Measurements from ENCODE around the gene OVOL3. TPM values are rescaled to one million over a fixed set of nuclear protein-coding genes. Genes with fewer than 3 reads are reported as not detected.
"Not testable (repeated sequence)": the region's sequence is repeated elsewhere in the genome, so short reads cannot be mapped to it uniquely, and the experiment has no call there.

The OVOL3 gene
- not detected in 2 replicates for total RNA-seq (2014; rRNA removed; shearing (Covaris generic))

- DNase-seq (ENCODE audit: low read depth) = no peak
Observed at GRCh38 chr19:36110487-36111199, at the start of gene OVOL3. TSS of gene OVOL3 (plus strand) at chr19:36111143. CDS start at chr19:36111203, 60 bp downstream.

DNA sequence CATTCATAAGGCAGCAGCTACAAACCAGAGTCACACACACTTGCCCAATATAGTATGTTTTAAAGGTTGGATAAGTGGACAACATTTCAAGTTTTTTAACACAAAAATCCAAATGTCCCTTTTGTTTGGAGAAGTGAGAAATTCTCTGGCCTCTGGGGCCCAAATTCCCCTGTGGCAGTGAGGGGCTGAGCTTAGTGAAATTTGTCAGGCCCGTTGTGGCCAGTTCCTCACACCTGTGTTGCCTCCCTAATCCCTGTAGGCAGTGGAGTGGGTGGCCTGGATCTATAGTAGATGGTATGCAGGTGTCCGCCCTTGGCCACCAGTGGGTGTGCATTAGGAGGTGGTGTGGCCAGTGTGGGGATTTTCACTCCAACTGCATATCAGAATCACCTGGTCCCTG, 49.6 kb upstream of the OVOL3 start:
- no peak for DNase-seq (ENCODE audit: low read depth)

DNA sequence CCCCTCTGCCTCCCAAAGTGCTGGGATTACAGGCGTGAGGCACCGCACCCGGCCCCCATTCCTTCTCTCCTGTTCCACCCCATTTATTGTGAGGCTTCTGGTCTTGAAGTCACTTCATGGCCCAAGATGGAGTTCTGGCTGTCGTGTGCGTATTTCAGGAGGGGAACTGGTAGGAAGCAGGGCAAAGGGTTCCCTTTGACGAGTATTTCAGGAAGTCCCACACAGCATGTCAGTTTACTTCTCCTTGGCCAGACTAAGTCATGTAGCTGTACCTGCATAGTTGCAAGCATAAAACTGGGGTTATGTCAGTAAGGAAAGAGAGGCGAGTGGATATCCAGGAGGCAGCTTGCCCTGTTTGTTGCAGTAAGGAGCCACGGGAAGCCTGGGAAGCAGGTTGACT, 46.1 kb upstream of the OVOL3 start:
- no peak for DNase-seq (ENCODE audit: low read depth)

DNA sequence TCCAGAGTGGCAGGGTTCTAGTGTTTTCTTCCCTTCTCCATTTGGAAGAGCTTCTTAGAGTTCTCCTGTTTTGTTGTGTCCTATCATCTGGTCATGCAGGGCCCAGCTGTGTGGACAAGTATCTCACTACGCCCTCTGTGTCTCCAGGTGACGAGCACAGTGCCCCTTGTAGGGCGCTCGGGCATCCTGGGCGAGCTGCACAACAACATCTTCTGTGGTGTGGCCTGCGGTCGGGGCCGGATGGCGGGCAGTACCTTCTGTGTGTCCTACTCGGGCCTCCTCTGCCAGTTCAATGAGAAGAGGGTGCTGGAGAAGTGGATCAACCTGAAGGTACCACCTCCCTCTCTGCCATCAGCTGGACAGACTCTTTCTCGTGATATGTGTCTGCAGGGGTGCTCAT, 43.3 kb upstream of the OVOL3 start:
- DNase-seq (ENCODE audit: low read depth) = no peak

DNA sequence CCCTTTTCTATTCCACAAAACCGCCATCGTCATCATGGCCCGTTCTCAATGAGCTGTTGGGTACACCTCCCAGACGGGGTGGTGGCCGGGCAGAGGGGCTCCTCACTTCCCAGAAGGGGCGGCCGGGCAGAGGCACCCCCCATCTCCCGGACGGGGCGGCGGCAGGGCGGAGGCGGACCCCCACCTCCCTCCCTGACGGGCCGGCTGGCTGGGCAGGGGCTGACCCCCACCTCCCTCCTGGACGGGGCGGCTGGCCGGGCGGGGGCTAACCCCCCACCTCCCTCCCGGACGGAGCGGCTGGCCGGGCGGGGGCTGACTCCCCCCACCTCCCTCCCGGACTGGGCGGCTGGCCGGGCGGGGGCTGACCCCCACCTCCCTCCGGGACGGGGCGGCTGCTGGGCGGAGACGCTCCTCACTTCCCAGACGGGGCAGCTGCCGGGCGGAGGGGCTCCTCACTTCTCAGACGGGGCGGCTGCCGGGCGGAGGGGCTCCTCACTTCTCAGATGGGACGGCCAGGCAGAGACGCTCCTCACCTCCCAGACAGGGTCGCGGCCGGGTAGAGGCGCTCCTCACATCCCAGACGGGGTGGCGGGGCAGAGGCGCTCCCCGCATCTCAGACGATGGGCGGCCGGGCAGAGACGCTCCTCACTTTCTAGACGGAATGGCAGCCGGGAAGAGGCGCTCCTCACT, 42.0 kb upstream of the OVOL3 start:
- DNase-seq (ENCODE audit: low read depth) = not testable (repeated sequence)

DNA sequence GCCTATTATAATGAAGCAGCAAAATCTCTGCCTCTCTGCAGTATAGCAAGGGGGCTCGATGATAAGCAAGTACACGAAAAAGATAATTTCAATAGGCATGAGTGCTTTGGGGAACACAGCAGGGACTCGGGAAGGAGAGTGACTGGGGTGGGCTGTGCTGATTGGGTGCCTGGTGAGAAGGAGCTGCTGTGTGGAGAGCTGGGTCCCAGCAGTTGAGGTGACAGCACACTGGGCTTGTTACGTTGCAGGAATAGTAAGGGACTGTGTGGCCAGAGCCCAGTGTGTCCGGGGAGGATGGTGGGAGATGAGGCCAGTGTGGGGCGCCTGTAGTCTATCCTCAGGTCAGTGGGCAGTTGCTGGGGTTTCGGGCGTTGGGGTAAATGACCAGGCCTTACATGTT, 38.9 kb upstream of the OVOL3 start:
- DNase-seq (ENCODE audit: low read depth) = no peak

DNA sequence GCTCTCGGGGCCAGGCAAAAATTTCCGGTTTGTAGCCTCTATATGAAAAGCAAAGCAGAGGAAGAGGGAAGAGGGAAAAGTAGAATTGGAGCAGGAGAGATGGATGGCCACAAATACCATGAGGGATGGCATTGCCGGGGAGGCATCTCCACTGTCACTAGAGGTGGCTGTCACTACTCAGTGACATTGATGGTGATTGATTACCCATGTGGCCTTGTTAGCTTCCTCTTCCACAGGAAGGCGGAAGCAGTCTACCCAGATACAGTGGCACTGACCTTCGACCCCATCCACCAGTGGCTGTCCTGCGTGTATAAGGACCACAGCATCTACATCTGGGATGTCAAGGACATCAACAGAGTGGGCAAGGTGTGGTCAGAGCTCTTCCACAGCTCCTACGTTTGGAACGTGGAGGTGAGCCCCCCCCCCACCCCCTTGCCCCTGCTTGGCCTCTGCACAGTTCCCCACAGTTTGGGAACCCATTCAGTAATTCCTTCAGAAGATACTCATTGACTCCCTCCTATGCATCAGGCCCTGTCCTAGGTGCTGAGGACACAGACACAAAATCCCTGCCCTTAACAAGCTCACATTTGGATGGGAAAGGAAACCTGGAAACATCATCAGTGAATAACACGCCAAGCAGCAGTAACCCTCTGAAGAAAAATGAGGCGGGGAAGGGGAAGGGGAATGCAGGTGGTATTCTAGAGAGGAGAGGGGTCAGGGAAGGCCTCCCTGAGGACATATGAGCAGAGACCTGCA, 37.6 kb upstream of the OVOL3 start:
- DNase-seq (ENCODE audit: low read depth) = no peak

DNA sequence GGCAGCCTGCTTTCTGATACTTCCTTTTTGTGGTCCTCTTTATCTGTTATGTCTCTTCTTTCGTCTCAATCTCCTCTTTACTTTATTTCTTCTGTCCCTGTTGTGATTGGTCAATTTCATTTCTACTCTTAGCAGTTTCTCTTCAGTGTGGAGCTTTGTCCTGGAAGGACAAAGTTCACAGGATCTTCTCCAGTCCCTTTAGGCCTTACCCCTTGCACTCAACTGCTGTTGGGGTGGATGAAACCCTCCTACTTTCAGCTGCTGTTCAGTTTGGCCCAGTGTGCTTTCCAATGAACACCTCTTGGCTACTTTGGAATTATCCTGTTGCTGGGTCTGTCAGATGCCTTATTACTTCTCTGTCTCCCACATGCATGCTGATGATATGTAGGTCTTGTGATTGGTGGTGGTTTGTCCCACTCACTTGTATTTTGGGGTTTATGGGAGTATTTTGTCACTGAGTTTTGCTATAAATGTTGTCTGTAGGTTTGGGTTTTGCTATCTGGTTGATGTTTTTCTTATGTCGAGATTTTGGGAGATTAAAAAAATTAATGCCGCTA, 31.5 kb upstream of the OVOL3 start:
- DNase-seq (ENCODE audit: low read depth) = no peak

GRCh38 chr19:36081385-36081784, 29.6 kb upstream of the OVOL3 start:
- DNase-seq (ENCODE audit: low read depth) = no peak

- no peak for DNase-seq (ENCODE audit: low read depth)
Observed at GRCh38 chr19:36081894-36082293, 29.0 kb upstream of the OVOL3 start.

- no peak for DNase-seq (ENCODE audit: low read depth)
Observed at GRCh38 chr19:36082916-36083315, 28.0 kb upstream of the OVOL3 start.

- no peak for DNase-seq (ENCODE audit: low read depth)
Observed at GRCh38 chr19:36084231-36085009, 26.5 kb upstream of the OVOL3 start.

DNA sequence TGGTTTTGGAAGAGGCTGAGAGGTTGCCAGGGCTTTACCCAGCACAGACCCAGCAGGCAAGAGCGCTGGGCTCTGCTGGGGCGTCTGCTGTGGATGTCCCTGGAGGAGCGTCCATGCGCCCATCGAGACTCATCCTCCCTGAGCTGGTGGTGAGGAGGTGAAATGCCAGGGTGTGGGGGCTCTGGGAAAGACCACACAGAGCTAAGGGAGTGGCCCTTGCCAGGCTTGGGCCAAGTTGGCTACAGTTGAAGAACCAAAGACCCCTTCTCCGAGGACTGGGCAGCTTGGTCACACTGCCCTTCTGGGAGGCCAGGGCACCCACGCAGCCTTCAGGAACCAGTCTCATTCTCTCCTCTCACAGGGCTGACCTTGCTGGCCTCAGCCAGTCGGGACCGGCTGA, 24.6 kb upstream of the OVOL3 start:
- no peak for DNase-seq (ENCODE audit: low read depth)

GRCh38 chr19:36089847-36090246, 21.1 kb upstream of the OVOL3 start:
- no peak for DNase-seq (ENCODE audit: low read depth)

DNA sequence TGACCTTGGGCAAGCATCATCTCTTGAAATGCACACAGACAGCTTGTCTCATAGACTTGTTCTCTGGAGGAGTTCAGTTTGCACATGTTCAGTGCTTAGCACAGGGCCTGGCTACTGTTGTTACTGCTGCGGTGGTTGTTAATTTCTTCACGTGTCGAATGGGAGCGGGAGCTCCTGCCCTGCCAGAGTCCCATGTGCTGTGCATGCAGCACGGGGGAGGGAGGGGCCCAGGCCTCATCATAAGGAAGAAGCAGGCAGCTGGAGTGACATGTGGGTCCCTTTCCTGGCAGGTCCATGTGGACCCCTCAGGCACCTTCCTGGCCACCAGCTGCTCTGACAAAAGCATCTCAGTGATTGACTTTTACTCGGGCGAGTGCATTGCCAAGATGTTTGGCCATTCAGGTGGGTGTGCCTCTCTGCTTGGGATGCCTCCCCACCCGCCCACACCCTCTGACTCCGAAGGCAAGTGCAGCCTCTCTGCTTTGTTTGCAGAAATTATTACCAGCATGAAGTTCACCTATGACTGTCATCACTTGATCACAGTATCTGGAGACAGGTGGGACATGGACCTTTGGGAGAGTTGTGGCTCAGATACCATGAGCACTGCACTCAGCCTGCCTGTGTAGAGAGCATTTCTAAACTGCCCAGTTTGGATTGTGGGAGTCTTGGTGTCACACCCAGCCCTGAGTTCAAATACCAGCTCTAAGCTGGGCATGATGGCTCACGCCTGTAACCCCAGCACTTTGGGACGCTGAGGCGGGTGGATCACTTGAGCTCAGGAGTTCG, 19.8 kb upstream of the OVOL3 start:
- no peak for DNase-seq (ENCODE audit: low read depth)

GRCh38 chr19:36092566-36092965, 18.4 kb upstream of the OVOL3 start:
- no peak for DNase-seq (ENCODE audit: low read depth)

DNA sequence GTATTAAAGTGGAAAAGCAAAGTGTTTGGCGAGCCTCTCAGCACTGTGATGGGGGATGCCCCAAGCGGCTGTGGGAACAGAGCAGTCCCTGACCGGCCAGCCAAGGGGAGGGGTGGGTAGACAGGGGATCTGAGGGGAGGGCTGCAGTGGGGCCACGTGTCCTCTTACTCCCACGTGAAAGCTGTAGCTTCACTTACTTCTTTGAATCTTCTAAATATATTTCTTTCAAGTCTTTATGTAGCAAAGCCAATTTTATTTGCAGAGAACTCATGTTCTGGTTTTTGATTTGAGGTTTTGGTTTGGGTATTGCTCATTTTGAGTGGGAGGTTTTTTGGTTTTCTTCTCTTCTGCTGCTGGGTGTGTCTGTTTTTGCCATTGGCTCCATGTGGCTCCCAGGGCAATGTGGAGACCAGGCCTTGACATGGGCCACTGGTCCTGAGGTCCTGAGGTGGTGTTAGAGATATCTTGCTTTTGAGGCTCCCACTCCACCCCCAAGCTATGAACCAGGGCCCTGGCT, 17.7 kb upstream of the OVOL3 start:
- DNase-seq (ENCODE audit: low read depth) = no peak

DNA sequence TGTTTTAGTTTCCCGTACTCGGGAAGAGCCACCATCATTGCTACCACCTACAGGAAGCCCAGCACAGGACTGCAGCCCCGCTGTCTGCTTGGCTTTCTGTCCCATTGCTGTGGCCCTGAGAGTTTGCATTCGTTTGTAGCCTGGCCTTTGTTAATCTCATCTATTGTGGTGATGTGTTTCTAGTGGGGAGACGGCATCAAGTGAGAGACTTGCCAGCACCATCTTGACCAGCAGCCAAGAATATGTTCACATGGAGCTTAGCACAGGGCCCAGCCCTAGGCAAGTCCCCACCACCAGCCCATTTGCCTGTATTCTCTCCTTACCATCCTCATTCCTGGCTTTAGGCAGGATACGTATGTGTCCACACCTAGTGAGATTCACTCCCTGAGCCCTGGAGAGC, 17.3 kb upstream of the OVOL3 start:
- DNase-seq (ENCODE audit: low read depth) = no peak

- no peak for DNase-seq (ENCODE audit: low read depth)
Observed at GRCh38 chr19:36097036-36097435, 13.9 kb upstream of the OVOL3 start.

DNA sequence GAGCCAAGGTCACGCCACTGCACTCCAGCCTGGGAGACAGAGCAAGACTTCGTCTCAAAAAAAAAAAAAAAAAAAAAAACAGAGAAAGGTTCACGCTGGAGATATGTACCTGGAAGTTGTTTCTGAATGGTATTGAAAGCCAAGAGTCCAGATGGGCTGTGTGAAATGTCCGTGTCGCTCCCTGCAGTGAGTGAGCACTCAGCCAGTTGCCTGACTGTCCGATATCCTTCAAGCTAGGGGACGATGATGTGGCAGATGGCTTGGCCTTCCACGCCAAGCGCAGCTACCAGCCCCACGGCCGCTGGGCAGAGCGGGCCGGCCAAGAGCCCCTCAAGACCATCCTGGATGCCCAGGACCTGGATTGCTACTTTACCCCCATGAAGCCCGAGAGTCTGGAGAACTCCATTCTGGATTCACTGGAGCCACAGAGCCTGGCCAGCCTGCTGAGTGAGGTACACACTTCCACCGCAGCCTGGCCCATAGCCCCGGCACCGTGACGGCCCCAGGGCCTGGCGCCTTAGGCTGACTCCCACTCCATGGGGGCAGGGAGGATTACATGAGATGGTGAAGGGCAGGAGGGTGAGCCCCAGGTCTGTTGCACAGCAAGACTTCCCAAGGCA, 11.7 kb upstream of the OVOL3 start:
- no peak for DNase-seq (ENCODE audit: low read depth)

Measured in Daoy (cell line).